Measurements from ENCODE around the gene MPP3.

GRCh38 chr17:43825567-43825966 lies 7.4 kb downstream of the MPP3 start:
- TF ChIP-seq CTCF (IDR thresholded peaks at IDR 0.05) (no peak), POLR2A (IDR thresholded peaks at IDR 0.05) (no peak), EP300 (IDR thresholded peaks at IDR 0.05) (no peak)
